Measurements from ENCODE around the gene SLC25A43.
"Not testable (repeated sequence)": the region's sequence is repeated elsewhere in the genome, so short reads cannot be mapped to it uniquely, and the experiment has no call there.

The SLC25A43 gene

DNA sequence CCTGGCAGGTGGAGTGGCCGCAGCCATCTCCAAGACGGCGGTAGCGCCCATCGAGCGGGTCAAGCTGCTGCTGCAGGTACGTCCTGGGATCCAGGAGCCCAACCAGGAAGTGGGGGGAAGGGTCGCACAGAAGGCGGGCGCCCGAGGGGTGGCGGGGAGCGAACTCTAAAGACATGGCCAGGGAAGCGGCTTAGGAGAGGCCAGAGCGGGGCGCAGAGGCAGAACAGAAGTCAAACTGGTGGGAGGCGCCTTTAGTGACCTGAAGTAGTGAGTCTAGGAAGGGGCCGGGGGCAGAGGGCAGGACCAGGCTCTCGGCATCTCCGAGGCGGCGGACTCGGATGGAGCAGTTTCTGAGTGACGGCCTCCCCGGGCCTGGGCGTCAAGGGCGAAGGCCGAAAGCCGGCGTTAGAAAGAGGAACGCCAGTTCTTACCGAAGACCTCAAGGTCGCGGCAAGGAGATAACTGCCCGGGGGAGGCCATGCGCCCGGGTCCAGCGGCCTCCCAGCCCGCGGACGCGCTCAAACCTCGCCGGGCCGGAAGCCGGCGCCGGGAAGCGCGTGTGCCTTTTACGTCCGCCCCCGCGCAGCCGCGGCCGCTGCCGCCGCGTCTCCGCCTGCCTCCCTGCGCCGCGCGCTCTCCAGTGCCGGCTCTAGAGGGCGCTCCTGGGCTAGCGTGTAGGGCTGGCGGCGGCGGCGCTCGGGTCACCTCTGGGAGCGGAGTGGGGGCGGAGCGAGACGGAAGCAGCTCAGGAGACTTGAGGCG lies 69.6 kb downstream of the SLC25A43 start:
- DNase-seq: peak; percentile 91

- DNase-seq: no peak
Observed at GRCh38 chrX:119469313-119469635, 70.1 kb downstream of the SLC25A43 start.

GRCh38 chrX:119474615-119475388 lies 75.7 kb downstream of the SLC25A43 start:
- DNase-seq: no peak

DNA sequence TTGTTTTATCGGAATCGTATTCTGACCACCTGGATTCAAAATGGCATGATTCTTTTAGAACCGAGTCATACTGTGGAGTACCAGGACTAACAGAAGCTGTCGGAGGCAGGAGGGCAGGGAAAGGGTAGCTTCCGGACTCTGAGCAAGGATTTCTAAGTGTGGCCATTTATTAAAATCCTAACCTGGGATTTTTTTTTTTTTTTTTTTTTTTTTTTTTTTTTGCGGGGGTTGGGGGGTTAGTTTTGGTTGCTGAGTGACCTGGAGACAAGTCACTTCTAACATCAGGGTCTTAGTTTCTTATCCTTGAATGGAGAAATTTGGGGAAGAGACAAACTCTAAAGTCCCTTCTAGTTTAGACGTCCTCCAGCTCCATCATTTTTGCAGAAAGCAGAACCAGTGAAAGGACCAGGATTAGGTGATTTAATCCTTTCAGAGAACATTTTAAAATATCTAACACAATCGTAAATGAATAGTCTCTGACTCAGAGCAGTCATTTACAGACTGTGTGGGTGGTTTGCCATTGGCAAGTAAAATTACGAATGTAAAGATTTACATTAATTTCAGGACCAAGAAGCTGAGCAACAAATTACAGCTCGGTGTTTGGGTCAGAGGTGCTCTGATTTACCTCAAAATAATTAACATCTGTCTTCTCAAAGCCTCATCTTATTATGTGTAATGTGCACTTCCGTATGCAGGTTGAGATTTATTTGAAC lies 76.4 kb downstream of the SLC25A43 start:
- no peak for DNase-seq

DNA sequence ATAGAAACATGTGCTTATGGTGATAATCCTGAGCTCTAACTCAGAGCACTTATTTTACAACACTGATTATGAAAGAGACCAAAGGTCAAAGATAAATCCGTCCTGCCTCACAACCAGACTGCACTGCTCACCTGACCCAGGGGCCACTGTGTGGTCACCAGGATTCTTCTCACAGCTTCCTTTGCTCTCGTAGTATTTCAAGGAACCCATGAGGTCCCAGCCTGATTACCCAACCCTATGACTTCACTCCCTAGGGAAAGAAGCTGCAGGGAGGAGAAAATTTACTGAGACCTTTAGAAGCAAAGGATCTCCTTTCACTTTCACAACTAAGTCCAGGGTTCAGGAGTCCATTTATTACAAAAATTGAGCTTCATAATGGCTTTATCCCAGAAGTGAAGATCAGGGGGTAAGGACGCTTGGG lies 78.7 kb downstream of the SLC25A43 start:
- no peak for DNase-seq

DNA sequence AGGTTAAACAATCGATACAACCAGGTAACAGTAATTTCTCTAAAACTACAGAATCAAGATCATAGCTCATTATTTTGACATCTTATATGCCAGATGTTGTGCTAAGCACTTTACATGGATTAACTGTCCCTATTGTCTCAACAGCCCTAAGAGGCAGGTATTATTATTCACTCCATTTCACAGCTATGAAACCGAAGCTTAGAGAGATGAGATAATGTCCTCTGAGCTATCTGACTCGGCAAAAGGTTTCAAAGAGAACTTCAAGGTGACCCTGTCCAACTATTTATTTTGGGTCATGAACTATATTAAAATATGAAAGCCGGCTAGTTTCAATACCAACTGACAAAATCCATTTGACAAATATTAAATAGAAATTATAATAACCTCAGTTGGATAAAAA lies 79.4 kb downstream of the SLC25A43 start:
- no peak for DNase-seq

- DNase-seq: no peak
Observed at GRCh38 chrX:119479845-119480244, 80.7 kb downstream of the SLC25A43 start.

- DNase-seq: no peak
Observed at GRCh38 chrX:119481323-119481801, 82.2 kb downstream of the SLC25A43 start.

DNA sequence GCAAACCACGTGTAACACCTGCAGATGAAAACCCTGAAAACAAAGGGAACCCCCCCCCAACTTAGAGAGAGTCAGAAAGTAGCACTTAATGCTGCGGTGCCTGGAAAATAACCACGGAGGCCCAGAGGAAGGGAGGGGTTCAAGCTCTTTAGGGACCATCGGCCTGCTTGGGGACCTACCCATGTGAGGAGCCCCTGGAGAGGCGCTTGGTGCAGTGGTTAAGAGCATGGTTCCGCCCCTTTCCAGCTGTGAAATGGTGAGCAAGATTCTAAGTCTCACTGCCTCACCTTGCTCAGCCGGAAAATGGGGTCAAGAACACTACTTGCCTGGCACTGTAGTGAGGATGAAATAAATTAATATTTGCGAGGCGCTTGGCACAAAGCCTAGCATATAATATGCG lies 82.9 kb downstream of the SLC25A43 start:
- DNase-seq: no peak

DNA sequence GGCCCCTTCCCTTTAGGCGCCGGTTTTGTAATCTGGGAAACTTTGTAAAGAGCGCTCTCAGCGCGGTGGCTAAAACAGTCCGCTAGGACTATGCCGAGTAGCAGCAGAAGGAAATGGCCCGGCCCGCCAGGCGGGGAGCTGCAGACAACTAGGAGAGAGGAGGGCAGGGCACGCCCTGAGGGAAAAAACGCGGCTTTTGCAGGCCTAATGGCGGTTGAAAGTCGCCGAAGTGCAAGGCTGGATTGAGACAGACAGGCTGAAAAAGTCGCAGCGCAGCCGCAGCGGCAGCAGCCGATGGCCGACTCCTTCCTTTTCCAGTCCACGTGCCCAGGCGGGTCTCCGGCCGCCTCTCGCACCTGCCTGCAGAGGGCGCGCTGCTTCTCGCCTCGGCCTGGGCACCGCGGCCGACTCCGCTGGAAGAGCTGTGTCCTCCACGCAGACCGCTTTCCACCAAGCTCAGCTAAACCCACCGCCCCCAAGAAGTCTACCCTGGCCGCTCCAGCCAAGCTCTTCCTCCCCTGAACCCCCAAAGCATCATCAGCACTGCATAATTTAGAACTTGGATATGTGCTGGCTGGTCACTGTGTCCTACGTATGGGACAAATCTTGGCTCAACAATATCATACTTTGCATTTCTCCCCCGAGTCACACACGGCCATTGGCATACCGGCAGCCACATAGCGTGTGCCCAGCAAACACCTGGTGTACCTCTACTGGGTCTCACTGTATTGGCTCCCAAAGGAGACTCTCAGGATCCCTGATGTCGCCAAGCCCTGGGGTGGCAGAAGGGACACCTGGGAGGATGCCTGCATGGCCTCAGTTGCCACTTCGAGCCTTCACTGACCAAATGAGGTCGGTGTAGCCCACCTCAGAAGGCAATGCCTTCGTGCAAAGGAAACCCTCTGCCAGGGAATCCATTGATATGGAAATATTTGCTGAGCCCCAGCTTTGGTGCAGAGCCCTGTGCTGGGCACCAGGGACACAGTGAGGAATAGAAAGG lies 83.6 kb downstream of the SLC25A43 start:
- DNase-seq: peak; percentile 75

DNA sequence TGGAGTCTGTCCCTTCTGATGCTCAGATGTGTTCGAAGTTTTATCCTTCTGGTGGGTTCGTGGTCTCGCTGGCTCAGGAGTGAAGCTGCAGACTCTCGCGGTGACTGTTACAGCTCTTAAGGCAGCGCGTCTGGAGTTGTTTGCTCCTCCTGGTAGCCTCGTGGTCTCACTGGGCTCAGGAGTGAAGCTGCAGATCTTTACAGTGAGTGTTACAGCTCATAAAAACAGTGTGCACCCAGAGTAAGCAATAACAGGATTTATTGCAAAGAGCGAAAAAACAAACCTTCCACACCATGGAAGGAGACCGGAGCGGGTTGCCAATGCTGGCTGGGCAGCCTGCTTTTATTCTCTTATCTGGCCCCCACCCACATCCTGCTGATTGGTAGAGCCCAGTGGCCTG lies 87.6 kb downstream of the SLC25A43 start:
- DNase-seq: no peak

DNA sequence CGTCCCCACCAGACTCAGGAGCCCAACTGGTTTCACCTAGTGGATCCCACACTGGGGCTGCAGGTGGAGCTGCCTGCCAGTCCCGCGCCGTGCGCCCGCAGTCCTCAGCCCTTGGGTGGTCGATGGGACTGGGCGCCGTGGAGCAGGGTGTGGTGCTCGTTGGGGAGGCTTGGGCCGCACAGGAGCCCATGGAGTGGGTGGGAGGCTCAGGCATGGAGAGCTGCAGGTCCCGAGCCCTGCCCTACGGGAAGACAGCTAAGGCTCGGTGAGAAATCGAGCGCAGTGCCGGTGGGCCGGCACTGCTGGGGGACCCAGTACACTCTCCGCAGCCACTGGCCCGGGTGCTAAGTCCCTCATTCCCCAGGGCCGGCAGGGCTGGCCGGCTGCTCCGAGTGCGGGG lies 88.6 kb downstream of the SLC25A43 start:
- not testable (repeated sequence) for DNase-seq

DNA sequence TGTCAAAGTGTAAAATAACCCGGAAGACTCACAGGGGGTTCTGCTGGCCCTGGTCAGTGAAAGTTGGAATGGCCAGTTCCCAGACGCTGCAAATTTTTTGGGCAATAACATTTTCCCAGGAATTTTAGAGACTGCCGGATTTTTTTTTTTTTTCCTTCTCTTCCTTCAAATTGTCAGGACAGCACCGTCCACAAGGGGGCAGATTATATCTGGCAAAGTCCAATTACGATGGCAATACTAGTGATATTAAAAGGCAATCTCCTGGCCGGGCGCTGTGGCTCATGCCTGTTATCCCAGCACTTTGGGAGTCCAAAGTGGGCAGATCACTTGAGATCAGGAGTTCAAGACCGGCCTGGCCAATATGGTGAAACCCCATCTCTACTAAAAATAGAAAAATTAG lies 89.6 kb downstream of the SLC25A43 start:
- peak; percentile 58 for DNase-seq

DNA sequence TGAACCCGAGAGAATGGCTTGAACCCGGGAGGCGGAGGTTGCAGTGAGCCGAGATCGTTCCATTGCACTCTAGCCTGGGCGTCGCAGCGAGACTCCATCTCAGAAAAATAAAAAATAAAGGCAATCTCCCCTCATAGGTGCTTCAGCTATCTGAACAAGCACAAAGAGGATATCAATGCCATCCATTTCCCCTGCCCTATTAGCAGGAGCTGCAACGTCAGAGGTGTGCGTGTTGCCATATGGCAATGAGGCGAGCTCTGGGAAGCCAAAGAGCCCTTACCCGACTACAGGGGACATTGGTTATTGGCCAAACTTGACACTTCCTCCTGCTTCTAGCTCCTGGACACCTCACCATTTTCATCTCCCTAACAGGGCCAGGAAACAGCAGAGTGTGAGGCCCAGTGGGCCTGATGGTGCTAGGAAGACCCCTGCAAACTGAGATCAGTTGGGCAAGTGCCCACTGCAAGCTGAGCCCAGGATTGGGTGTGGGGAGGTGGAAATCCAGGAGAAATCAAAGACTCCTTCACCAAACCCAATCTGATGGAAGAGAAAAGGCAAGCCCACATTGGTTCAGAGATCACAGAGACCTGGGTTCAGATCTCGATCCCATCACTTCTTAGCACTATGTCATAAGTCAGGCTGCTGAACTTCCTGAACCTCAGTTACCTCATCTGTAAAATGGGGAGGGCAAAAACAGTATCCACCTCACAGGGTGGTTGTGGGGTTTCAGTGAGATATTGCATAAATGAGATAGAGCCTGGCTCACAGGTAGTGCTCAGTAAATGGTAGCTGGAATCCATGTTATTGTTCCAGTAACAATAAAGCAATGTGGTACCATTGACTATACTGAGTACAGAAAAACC lies 90.3 kb downstream of the SLC25A43 start:
- no peak for DNase-seq

- no peak for DNase-seq
Observed at GRCh38 chrX:119492463-119492862, 93.3 kb downstream of the SLC25A43 start.

DNA sequence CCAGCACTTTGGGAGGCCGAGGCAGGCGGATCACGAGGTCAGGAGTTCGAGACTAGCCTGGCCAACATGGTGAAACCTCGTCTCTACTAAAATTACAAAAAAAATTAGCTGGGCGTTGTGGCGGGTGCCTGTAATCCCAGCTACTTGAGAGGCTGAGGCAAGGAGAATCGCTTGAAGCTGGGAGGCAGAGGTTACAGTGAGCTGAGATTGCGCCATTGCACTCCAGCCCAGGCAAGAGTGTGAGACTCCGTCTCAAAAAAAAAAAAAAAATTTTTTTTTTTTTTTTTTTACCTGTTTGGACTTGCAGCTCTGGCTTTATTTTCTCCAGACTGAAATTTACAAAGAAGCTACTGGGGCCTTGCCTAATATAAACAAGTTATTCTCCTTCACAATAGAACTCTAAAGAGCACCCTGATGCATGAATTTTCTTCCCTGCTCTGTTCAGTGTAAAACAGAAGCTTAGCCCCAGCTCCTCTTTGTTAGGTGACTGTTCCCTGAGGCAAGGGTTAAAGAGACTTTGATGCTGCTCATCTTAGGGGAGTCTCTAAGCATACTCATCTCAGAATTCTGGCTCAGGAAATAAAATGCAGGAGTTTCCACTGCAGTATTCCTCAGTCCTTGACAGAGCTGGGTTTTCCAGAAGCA lies 94.8 kb downstream of the SLC25A43 start:
- DNase-seq: not testable (repeated sequence)

GRCh38 chrX:119495734-119496726 lies 96.9 kb downstream of the SLC25A43 start:
- peak; percentile 29 for DNase-seq

GRCh38 chrX:119497185-119497584 lies 98.0 kb downstream of the SLC25A43 start:
- DNase-seq: no peak

DNA sequence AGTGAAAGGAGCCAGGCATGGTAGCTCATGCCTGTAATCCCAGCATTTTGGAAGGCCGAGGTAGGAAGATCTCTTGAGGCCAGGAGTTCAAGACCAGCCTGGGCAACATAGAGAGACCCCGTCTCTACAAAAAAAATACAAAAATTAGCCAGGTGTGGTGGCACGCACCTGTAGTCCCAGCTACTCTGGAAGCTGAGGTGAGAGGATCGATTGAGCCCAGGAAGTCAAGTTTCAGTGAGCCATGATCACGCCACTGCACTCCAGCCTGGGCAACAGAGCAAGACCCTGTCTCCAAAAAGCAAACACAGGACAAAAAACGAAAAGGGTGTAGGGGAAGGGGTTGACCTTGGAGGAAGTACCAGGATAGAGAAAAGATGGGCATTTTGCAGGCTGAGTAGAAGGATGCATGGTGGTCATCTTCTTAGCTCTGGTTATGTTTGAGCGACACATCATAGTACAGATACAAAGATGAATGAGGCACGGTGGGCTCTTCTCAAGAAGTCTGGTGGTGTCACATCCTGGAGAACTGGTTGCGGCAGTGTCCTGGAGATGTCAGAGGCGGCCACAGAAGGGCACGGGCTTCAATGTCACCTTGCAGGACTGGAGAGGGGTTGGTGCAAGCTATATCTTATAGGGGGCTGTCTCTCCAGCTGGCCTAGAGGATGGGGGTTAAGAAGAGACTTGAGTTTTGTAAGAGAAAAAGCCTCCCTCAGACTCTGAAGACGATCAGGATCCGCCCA lies 101.1 kb downstream of the SLC25A43 start:
- DNase-seq: no peak

Data from CD4-positive, alpha-beta T cell treated with Interleukin-17A for 4 hours (primary cell).